Peyer's patch (tissue), 4 donors: ENCODE results near the gene MRPL34.

Experiments used
- CTCF ChIP-seq, 6 experiments: fragments of 450-650 bp in 4 of 6; fragments of 200-600 bp in 2 of 6; sonication (generic) in 1 of 6; IDR thresholded peaks; one replicate each; pipeline ENCODE4 v1.5.1; 2017 to 2019; ENCODE audit warnings: antibody characterized with exemption in 6 of 6, mild to moderate bottlenecking in 3 of 6, moderate library complexity in 1 of 6
- POLR2A ChIP-seq, 2 donors: fragments of 450-650 bp; IDR thresholded peaks; one replicate each; pipeline ENCODE4 v1.5.1; 2017; ENCODE audit warnings: antibody characterized with exemption in 2 of 2, mild to moderate bottlenecking in 2 of 2, moderate library complexity in 2 of 2

- TF ChIP-seq CTCF (IDR thresholded peaks at IDR 0.05) (no peak), POLR2A (IDR thresholded peaks at IDR 0.05) (no peak)
These were observed 41.1 kb upstream of the MRPL34 start, which contains the start of gene USHBP1 for GRCh38 chr19:17264641-17264979.
